ENCODE results near the gene CORO2A. TPM values are rescaled to one million over a fixed set of nuclear protein-coding genes. Genes with fewer than 3 reads are reported as not detected.

CORO2A gene
- total and polyA plus RNA-seq, 10 of the 15 experiments (the other 5 are each of a cell fraction or from before 2014, with no cell fraction given), result 1.0 to 5.3 (median 3.5) TPM

- WGBS (ENCODE audit: insufficient coverage, insufficient replicate concordance, low lambda C conversion rate, missing lambda C conversion rate), result 91% methylated on average over 7 of the region's 7 CpGs
- peaks cover 48% of the 10 kb centered on the region for H3K79me2 ChIP-seq (ENCODE audit: control insufficient read depth, insufficient read depth, low read length)
- H3K27ac ChIP-seq (ENCODE audit: control insufficient read depth, insufficient read depth), result peak overlapping the region; percentile 85
- H4K20me1 ChIP-seq (ENCODE audit: control insufficient read depth, insufficient read depth), result no peaks in the 10 kb centered on the region
- SMC1A ChIA-PET (ENCODE audit: uncharacterized antibody, unreplicated experiment), result interaction anchor here (1.0 to 2.2 kb wide), 7 partner anchors 8 to 158 kb away, joined by 3 to 14 read pairs (median 6); partner anchors contain the start of gene TRIM14
- no peak overlapping the region; the same call in 1 of the 2 replicates for H2AFZ ChIP-seq (ENCODE audit: control insufficient read depth, low read depth, low read length)
- TF ChIP-seq NR2F1 (conservative IDR thresholded peaks at IDR 0.05), result no peak
- CTCF ChIA-PET, result interaction anchor here (0.7 to 1.8 kb wide), 8 partner anchors 11 to 100 kb away, joined by 3 to 16 read pairs (median 4); partner anchors contain the start of gene TRIM14
- DNase-seq (ENCODE audit: low read depth, low spot score), result no peak
- intact Hi-C loops (cut with micrococcal nuclease; ENCODE audit: unreplicated experiment), result no loop called here
- H3K9ac ChIP-seq (ENCODE audit: control insufficient read depth, insufficient read depth, low read length), result peak overlapping the region; percentile 11
- FAIRE-seq, result no peak
- no peaks in the 10 kb centered on the region for H3K9me3 ChIP-seq (replicated peaks; ENCODE audit: control insufficient read depth, insufficient read depth, low read length)
- POLR2A ChIA-PET, result interaction anchor here (1.6 to 3.0 kb wide), 3 partner anchors 13 to 60 kb away, joined by 4 to 17 read pairs (median 11); partner anchors contain the start of genes NANS and TRIM14
- in situ Hi-C loops (cut with MboI), result no loop called here
- BruUV-seq (replicated peaks), result no TSS peak
- no peaks in the 10 kb centered on the region for H3K27me3 ChIP-seq (replicated peaks in 1 of 2; ENCODE audit: control insufficient read depth in 2 of 2, insufficient read depth in 2 of 2, low read length in 1 of 2)
- RAD21 ChIA-PET (ENCODE audit: unreplicated experiment), result interaction anchor here (2.4 kb wide), 1 partner anchor 14 kb away, joined by 20 read pairs; the partner anchor contains the start of gene TRIM14
- H3K4me3 ChIP-seq, result no peak overlapping the region
- H3K4me1 ChIP-seq (ENCODE audit: control insufficient read depth, insufficient read depth, low read length), result peaks cover 88% of the 10 kb centered on the region
- ATAC-seq, result no peak
- H3K36me3 ChIP-seq (ENCODE audit: control insufficient read depth in 2 of 2, insufficient read depth in 2 of 2, low read length in 1 of 2), result peaks cover 2 to 7% of the 10 kb centered on the region in 2 experiments; a peak in 2 of 4 replicates
- H3K4me2 ChIP-seq (ENCODE audit: control insufficient read depth, insufficient read depth), result peak overlapping the region; percentile 26
These were observed 87.4 kb downstream of the CORO2A start for GRCh38 chr9:98105006-98105405.

- ChIA-PET SMC1A (ENCODE audit: uncharacterized antibody, unreplicated experiment) (interaction anchor here (0.7 to 2.2 kb wide), 9 partner anchors 9 to 158 kb away, joined by 3 to 12 read pairs (median 4); partner anchors contain the start of gene TRIM14), CTCF (interaction anchor here (0.7 to 1.8 kb wide), 6 partner anchors 14 to 101 kb away, joined by 3 to 16 read pairs (median 4); partner anchors contain the start of gene TRIM14), POLR2A (interaction anchor here (1.3 to 3.0 kb wide), 4 partner anchors 14 to 151 kb away, joined by 3 to 17 read pairs (median 8); partner anchors contain the start of genes NANS, TBC1D2 and TRIM14), RAD21 (ENCODE audit: unreplicated experiment) (interaction anchor here (0.7 to 2.4 kb wide), 5 partner anchors 9 to 152 kb away, joined by 3 to 20 read pairs (median 4); partner anchors contain the start of genes NANS and TRIM14)
- no TSS peak for BruUV-seq (replicated peaks)
- H3K36me3 ChIP-seq (ENCODE audit: control insufficient read depth in 2 of 2, insufficient read depth in 2 of 2, low read length in 1 of 2), result peaks cover 2 to 9% of the 10 kb centered on the region in 2 experiments; a peak in 3 of 4 replicates
- peaks cover 53% of the 10 kb centered on the region for H3K79me2 ChIP-seq (ENCODE audit: control insufficient read depth, insufficient read depth, low read length)
- peak; percentile 38 for FAIRE-seq
- 13% methylated on average over 3 of the region's 3 CpGs for WGBS (ENCODE audit: insufficient coverage, insufficient replicate concordance, low lambda C conversion rate, missing lambda C conversion rate)
- no peak overlapping the region for H3K4me3 ChIP-seq
- no peaks in the 10 kb centered on the region for H4K20me1 ChIP-seq (ENCODE audit: control insufficient read depth, insufficient read depth)
- peaks cover 88% of the 10 kb centered on the region for H3K4me1 ChIP-seq (ENCODE audit: control insufficient read depth, insufficient read depth, low read length)
- peak overlapping the region; percentile 31 for H3K9ac ChIP-seq (ENCODE audit: control insufficient read depth, insufficient read depth, low read length)
- peak overlapping the region; percentile 85 for H3K27ac ChIP-seq (ENCODE audit: control insufficient read depth, insufficient read depth)
- H3K27me3 ChIP-seq (replicated peaks in 1 of 2; ENCODE audit: control insufficient read depth in 2 of 2, insufficient read depth in 2 of 2, low read length in 1 of 2), result no peaks in the 10 kb centered on the region
- intact Hi-C loops (cut with micrococcal nuclease; ENCODE audit: unreplicated experiment), result loop anchor here (5.0 kb wide), 1 partner anchor 67 kb away; no protein-coding TSS in a partner anchor
- no peaks in the 10 kb centered on the region for H3K9me3 ChIP-seq (replicated peaks; ENCODE audit: control insufficient read depth, insufficient read depth, low read length)
- peak overlapping the region; percentile 0 for H2AFZ ChIP-seq (ENCODE audit: control insufficient read depth, low read depth, low read length)
- in situ Hi-C loops (cut with MboI), result no loop called here
- ATAC-seq, result peak; percentile 31
- peak overlapping the region; percentile 26 for H3K4me2 ChIP-seq (ENCODE audit: control insufficient read depth, insufficient read depth)
- no peak for DNase-seq (ENCODE audit: low read depth, low spot score)
- no peak for TF ChIP-seq STAT3 (IDR thresholded peaks at IDR 0.05; ENCODE audit: low read depth, low read length)
- TF ChIP-seq TCF12 (IDR thresholded peaks at IDR 0.05; ENCODE audit: low read depth, low read length), result peak; percentile 74; the same call in 1 of the 2 replicates
- peak; percentile 33 for TF ChIP-seq E2F8 (IDR thresholded peaks at IDR 0.05; ENCODE audit: low read depth, partially characterized antibody)
- no peak for TF ChIP-seq EZH2 (IDR thresholded peaks at IDR 0.05; ENCODE audit: borderline replicate concordance, control insufficient read depth, low read depth, low read length)
- TF ChIP-seq RUNX3 (IDR thresholded peaks at IDR 0.05; ENCODE audit: low read length), result peak; percentile 85
- peak; percentile 84 for TF ChIP-seq IKZF2 (IDR thresholded peaks at IDR 0.05)
- 0 out of 2 replicates have a peak, but pooled peaks have one; percentile 35 for TF ChIP-seq POLR2A (IDR thresholded peaks at IDR 0.05; ENCODE audit: low read depth, low read length)
- TF ChIP-seq SKIL (IDR thresholded peaks at IDR 0.05; ENCODE audit: low read depth, poor library complexity, severe bottlenecking), result no peak
- TF ChIP-seq CEBPB (IDR thresholded peaks at IDR 0.05; ENCODE audit: borderline replicate concordance in 1 of 2, low read depth in 2 of 2, low read length in 2 of 2), result peak in 1 of 2 experiments; percentile 68; a peak in 1 of 4 replicates
- TF ChIP-seq FOXM1 (IDR thresholded peaks at IDR 0.05; ENCODE audit: low read depth, low read length), result peak; percentile 49; the same call in 1 of the 2 replicates
These were observed 88.0 kb downstream of the CORO2A start for GRCh38 chr9:98104445-98104881.
